ENCODE data around the gene GPRC6A.
"Not testable (repeated sequence)": the region's sequence is repeated elsewhere in the genome, so short reads cannot be mapped to it uniquely, and the experiment has no call there.

Gene GPRC6A

GRCh38 chr6:116859264-116859663 is 30.4 kb upstream of the GPRC6A start:
- no peak overlapping the region for H3K4me3 ChIP-seq (ENCODE audit: low read depth, low read length)
- no peak for TF ChIP-seq CTCF (IDR thresholded peaks at IDR 0.05; ENCODE audit: borderline replicate concordance, insufficient read depth, low read depth, low read length)

DNA sequence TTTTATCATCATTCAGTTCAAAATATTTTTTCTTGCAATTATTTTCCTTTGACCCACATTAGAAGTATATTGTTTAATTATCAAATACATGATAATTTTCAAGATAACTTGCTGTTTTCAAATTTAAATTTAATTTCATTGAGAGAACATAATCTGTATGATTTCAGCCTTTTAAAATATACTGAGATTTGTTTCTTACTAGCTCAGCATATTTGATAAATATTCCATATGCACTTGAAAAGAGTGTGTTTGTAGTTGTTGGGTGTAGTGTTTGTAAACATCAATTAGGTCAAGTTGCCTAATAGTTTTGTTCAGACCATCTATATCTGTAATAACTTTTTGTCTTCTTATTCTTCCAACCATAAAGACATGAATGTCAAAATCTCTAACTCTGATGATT is 29.2 kb upstream of the GPRC6A start:
- H3K4me3 ChIP-seq (ENCODE audit: low read depth, low read length): no peak overlapping the region
- TF ChIP-seq CTCF (IDR thresholded peaks at IDR 0.05; ENCODE audit: borderline replicate concordance, insufficient read depth, low read depth, low read length): no peak

GRCh38 chr6:116847227-116847626 is 18.3 kb upstream of the GPRC6A start:
- no peak for TF ChIP-seq CTCF (IDR thresholded peaks at IDR 0.05; ENCODE audit: borderline replicate concordance, insufficient read depth, low read depth, low read length)
- no peak overlapping the region for H3K4me3 ChIP-seq (ENCODE audit: low read depth, low read length)

DNA sequence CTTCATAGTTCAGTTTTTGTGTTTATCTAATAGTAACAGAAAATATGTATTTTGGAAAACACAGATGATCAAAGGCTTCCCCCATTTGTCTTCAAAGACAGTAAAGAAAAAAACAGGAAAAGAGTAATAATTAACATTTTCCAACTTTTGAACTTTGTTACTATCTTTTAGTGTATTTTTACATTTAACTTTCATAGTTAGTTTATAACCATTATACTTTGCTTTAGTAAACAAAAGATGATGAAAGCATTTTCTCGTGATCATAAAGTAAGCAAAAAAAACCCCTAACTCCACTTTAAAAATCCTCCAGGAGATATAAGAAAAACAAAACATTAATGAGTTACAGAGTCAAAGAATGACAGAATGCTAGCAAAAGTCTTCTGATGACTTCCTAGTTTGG is 13.6 kb upstream of the GPRC6A start:
- no peak overlapping the region for H3K4me3 ChIP-seq (ENCODE audit: low read depth, low read length)
- TF ChIP-seq CTCF (IDR thresholded peaks at IDR 0.05; ENCODE audit: borderline replicate concordance, insufficient read depth, low read depth, low read length): no peak

DNA sequence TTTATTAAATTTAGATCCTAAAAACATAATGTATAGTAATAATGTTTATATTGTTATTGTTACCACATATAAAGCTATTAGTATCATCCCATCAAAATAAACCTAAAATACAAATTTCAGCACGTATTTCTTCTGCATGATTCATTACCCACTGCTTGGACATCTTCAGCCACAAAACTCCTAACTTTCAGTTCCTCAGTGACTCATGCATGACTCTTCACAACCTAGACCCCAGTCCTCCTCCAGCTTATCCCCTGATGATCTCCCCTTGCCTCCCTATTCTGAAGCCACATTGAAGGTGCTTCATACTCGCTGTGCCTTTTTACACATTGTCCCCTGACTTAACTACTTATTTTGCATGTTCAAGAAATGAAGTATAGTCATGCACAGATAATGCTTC is 11.2 kb upstream of the GPRC6A start:
- TF ChIP-seq CTCF (IDR thresholded peaks at IDR 0.05; ENCODE audit: borderline replicate concordance, insufficient read depth, low read depth, low read length): no peak
- H3K4me3 ChIP-seq (ENCODE audit: low read depth, low read length): no peak overlapping the region

DNA sequence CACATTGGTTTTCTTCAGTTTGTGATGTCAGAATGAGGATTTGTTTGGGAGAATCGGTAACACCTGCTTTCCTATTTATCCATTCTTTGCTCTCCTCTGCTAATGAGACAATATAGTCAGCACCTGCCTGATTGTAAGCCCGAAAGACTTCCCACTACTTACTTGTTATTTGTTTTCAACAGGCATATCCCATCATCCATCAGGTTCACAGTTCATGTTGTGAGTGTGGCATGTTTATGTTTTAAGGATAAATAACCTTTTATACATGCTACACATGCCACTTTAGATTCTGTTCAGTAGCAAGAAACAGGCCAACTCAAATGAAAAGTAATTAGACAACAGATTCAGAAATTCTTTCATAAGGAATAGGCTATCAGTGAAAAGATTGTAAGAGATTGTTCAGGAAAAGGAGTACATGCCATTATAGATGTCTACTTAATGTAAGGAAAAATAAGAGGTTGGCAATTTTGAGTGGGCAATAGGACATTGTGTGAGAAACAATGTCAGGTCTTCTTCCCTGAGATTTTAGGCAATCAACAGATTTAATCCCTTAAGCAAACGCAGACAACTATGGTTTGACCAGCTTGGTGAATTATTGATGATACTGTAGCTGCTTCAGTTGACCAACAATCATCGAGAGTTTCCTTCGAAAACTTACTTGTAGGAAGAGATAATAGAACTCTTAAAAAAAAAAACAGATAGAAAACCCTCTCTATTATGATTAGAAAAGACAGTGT is 7.9 kb upstream of the GPRC6A start:
- no peak for TF ChIP-seq CTCF (IDR thresholded peaks at IDR 0.05; ENCODE audit: borderline replicate concordance, insufficient read depth, low read depth, low read length)
- no peak overlapping the region for H3K4me3 ChIP-seq (ENCODE audit: low read depth, low read length)

DNA sequence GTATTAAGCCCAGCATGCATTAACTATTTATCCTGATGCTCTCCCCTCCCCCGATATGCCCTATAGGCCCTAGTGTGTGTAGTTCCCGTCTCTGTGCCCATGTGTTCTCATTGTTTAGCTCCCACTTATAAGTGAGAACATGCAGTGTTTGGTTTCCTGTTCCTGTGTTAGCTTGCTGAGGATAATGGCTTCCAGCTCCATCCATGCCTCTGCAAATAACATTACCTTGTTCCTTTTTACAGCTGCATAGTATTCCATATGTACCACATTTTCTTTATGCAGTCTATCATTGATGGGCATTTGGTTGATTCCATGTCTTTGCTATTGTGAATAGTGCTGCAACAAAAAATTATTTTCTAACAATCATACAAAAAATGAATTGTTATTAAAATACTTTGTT is 5.6 kb upstream of the GPRC6A start:
- H3K4me3 ChIP-seq (ENCODE audit: low read depth, low read length): not testable (repeated sequence)
